GM19468 (cell line): Measurements from ENCODE around the gene KCNMA1.
"Not testable (repeated sequence)": the region's sequence is repeated elsewhere in the genome, so short reads cannot be mapped to it uniquely, and the experiment has no call there.

ENCODE experiments used
- ATAC-seq: cut with Tn5 transposase; IDR thresholded peaks from one replicate; pipeline ENCODE4 v1.9.1; 2021; ENCODE audit warnings: mild to moderate bottlenecking, moderate library complexity, moderate number of reproducible peaks; ENCODE audit not compliant: unreplicated experiment; ENCODE audit errors: extremely low read depth

Gene KCNMA1

GRCh38 chr10:77433546-77433945, 204.1 kb downstream of the KCNMA1 start:
- ATAC-seq: no peak

- no peak for ATAC-seq
Observed at GRCh38 chr10:77431980-77432797, 205.4 kb downstream of the KCNMA1 start.

DNA sequence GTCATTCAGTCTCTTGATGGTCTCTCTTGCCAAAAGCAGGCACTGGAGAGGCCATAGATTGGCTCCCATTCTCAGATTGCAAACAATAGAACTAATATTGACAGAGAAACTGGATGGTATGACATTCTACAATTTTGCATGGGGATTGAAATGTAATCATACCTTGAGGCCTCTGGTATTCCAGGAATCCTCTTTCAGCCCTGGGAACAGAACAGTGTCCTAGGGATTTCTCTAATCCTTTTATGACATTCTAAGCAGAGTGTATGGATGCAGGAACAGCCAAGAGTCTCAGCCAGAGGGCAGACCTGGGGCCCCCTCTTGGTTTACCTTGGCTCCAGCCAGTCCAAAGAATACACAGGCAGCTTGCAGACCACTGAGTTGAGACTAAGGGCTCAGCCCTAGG, 206.4 kb downstream of the KCNMA1 start:
- ATAC-seq: no peak

DNA sequence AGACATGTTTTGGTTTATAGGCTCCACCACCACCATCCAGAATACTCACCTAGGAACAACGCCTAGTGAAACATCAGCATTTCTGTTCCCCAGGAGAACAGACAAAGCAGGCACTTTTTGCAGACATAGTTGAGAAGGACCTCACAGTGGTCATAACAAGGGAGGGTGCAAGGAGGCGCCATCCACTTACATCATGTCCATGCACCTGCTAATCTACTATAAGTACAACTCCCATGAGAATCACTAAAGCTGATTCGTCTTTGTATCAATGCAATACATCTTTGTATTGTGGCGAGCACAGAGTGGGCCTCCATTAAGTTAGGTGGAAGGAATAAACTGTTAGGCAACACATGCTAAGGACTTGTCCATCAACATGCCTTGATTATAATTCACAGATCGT, 207.1 kb downstream of the KCNMA1 start:
- ATAC-seq: no peak

- ATAC-seq: no peak
Observed at GRCh38 chr10:77428691-77429395, 208.8 kb downstream of the KCNMA1 start.

GRCh38 chr10:77424257-77424656, 213.4 kb downstream of the KCNMA1 start:
- no peak for ATAC-seq

DNA sequence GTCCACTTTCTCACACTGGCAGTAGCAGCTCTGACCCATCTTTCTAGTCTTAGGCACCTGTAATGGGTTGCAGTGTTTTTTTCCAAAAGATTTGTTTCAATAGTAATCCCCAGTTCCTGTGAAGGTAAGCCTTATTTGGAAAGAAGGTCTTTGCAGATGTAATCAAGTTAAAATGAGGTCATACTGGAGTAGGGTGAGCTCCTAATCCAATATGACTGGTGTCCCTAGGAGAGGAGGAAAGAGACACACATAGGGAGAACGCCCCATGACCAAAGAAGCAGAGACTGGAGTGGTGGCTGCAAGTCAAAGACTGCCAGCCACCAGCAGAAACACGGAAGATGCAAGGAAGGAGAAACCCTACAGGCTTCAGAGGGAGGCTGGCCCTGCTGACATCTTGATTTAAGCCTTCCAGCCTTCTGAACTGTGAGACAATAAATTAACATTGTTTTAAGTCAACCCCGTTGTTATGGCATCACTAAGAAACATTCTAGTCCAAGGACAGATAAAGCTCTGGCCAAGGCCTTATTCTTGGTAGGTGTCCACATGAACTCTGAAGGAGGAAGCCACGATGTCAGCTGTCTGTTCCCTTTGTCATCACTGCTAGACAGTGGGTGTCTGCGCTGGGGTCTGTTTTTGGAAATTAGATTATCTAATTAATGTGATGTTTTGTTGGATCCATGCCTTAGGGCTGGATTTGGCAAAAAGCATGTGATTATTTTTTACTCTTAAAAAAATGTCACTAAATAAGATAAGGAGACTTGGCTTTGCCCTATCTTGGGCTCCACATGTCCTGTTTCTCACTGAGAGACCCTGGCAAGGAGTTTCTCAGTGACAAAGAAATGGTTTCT, 214.9 kb downstream of the KCNMA1 start:
- ATAC-seq: no peak

GRCh38 chr10:77421591-77421990, 216.0 kb downstream of the KCNMA1 start:
- ATAC-seq: no peak

GRCh38 chr10:77420947-77421523, 216.6 kb downstream of the KCNMA1 start:
- ATAC-seq: no peak

- ATAC-seq: no peak
Observed at GRCh38 chr10:77419979-77420378, 217.6 kb downstream of the KCNMA1 start.

DNA sequence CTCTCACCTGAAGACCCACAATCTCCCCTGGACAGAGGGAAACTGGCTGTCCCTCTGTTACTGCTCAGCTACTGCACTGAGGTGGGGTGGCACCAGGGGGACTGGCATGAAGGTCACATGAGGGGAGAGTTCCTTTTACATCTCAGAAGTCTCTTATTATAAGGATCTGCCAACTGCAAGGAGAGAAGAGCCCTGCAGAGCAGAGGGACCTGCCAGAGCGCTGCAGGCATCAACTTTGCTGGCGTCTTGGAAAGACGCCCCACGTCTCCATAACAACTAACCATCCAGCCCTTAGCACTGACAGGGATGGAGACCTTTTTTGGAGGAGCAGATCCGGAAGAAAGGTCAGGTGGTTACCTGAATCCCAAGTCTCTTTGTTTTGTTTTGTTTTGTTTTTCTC, 218.6 kb downstream of the KCNMA1 start:
- ATAC-seq: no peak

DNA sequence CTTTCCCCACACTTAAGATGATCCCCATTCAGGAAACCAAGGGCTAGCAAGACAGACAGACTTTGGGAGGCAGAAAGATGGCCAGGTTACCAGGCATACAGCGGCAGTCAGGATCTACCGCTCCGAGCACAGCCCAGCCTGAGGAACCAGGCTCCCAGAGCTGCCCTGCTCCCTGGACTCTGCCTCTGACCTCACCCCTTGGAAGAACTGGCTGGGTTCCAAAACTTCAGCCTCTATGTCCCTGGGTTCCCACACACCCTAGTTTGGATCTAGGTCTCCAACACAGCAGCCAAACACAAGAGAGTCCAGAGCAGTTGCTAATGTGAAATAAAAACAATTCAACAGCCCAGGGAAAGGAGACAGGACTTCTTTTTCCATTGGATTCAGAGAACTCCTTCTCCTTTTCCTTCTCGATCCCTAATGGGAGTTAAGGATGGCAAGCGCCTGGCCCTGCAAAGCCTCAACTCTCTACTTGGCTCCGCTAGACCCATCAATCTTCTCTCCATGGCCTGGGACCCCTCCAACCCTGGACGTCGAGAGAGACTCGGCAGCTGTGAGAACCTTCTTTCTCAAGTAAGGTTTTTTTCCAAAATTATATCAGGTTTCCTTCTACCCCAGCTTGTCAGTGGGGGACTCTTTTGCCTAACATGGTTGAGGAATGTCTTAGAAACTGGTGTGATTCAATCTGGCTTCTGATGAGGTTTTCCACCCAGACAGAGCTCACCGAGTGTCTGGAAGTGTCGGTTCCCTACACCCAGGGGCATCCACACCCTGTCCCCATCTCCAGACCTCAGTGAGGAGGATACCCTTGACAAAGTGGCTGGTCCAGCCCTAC, 219.6 kb downstream of the KCNMA1 start:
- no peak for ATAC-seq

DNA sequence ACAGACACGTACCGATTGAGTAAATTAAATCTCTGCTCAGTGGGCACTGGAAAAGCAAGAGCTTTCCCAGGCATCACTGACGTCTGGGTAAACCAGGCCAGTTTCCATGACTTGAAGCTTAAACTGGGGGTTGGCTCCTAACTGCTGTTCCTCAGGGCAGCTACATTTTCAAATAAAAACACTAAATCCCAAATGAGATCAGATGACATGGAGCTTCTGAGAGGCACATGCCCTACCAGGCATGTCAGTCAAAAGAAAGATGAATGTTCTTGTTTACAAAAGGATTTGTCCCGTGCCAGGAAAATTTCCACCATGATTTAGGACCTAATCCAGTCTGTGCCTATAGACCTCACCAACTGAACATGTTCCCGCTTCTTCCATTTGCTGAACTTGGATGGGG, 220.2 kb downstream of the KCNMA1 start:
- ATAC-seq: no peak

GRCh38 chr10:77416311-77417135, 221.1 kb downstream of the KCNMA1 start:
- no peak for ATAC-seq

- no peak for ATAC-seq
Observed at GRCh38 chr10:77415313-77415960, 222.2 kb downstream of the KCNMA1 start.

- no peak for ATAC-seq
Observed at GRCh38 chr10:77413231-77413630, 224.4 kb downstream of the KCNMA1 start.

DNA sequence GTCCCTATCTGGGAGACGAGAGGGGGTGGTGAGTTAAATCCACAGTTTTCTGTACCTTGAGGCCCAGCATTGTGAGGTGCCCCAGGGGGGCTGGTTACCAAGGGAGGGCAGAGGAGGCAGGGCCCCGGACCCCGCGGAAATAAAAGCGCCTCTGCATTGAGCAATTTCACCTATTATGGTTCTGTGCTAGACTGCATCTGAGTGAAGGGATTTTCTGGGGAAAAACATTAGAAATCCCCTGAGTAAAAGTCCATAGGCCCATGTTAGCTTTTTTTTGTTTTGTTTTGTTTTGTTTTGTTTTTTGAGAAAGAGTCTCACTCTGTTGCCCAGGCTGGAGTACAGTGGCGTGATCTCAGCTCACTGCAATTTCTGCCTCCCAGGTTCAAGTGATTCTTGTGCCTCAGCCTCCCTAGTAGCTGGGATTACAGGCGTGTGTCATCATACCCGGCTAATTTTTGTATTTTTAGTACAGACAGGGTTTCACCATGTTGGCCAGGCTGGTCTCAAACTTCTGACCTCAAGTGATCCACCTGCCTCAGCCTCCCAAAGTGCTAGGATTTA, 225.0 kb downstream of the KCNMA1 start:
- ATAC-seq: not testable (repeated sequence)

DNA sequence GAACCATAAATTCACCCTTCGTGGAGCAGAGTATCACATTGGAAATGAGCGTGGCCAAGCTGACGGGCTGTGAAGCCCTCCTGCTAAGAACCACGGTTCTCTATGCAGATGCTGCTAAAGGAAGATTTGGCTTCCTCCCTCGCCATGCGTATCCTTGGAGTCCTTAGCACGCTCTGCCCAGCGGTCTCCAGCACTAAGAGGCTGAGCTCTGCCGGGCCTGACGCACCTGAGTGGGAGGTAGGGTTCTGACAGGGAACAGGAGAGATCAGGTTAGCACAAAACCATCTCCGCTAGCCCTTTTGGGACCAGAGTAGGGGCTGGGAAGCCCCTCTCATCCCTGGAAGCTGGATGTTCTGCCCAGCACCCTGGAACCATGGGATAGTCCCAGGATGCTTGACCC, 225.8 kb downstream of the KCNMA1 start:
- ATAC-seq: no peak
